ENCODE results near the gene KRTAP12-4.
"Not testable (repeated sequence)": the region's sequence is repeated elsewhere in the genome, so short reads cannot be mapped to it uniquely, and the experiment has no call there.

KRTAP12-4 gene

GRCh38 chr21:44628707-44629391, 25.6 kb downstream of the KRTAP12-4 start:
- Histone ChIP-seq H2AFZ (ENCODE audit: low read depth, low read length) (no peak overlapping the region), H3K4me3 (ENCODE audit: low read length) (no peak overlapping the region), H3K79me2 (ENCODE audit: low read length) (no peaks in the 10 kb centered on the region), H3K27ac (ENCODE audit: low read length) (no peak overlapping the region), H3K27me3 (ENCODE audit: low read depth, low read length) (no peaks in the 10 kb centered on the region), H4K20me1 (ENCODE audit: insufficient read depth, low read length) (no peaks in the 10 kb centered on the region), H3K9ac (ENCODE audit: low read length) (no peak overlapping the region), H3K4me2 (ENCODE audit: low read length) (no peak overlapping the region), H3K9me3 (ENCODE audit: insufficient read depth, low read length) (0 out of 2 replicates have a peak, but pooled peaks cover 6% of the 10 kb centered on the region), H3K4me1 (ENCODE audit: low read length) (no peaks in the 10 kb centered on the region), H3K36me3 (replicated peaks; ENCODE audit: low read depth, low read length) (no peaks in the 10 kb centered on the region)
- TF ChIP-seq CTCF (IDR thresholded peaks at IDR 0.05; ENCODE audit: low read depth, low read length), result no peak
- no peak for TF ChIP-seq EZH2phosphoT487 (IDR thresholded peaks at IDR 0.05; ENCODE audit: low read depth)

GRCh38 chr21:44627831-44628233, 26.6 kb downstream of the KRTAP12-4 start:
- H3K27me3 ChIP-seq (ENCODE audit: low read depth, low read length); H2AFZ ChIP-seq (ENCODE audit: low read depth, low read length); H3K9ac ChIP-seq (ENCODE audit: low read length); H3K4me1 ChIP-seq (ENCODE audit: low read length); H3K9me3 ChIP-seq (ENCODE audit: insufficient read depth, low read length); H3K27ac ChIP-seq (ENCODE audit: low read length); H3K4me3 ChIP-seq (ENCODE audit: low read length); H3K79me2 ChIP-seq (ENCODE audit: low read length); H4K20me1 ChIP-seq (ENCODE audit: insufficient read depth, low read length); H3K4me2 ChIP-seq (ENCODE audit: low read length); H3K36me3 ChIP-seq (replicated peaks; ENCODE audit: low read depth, low read length): not testable (repeated sequence)

- not testable (repeated sequence) for H3K4me3 ChIP-seq (ENCODE audit: low read length); H3K27me3 ChIP-seq (ENCODE audit: low read depth, low read length); H3K36me3 ChIP-seq (replicated peaks; ENCODE audit: low read depth, low read length); H2AFZ ChIP-seq (ENCODE audit: low read depth, low read length); H3K79me2 ChIP-seq (ENCODE audit: low read length); H3K9ac ChIP-seq (ENCODE audit: low read length); H3K27ac ChIP-seq (ENCODE audit: low read length); H3K4me1 ChIP-seq (ENCODE audit: low read length); H4K20me1 ChIP-seq (ENCODE audit: insufficient read depth, low read length); H3K9me3 ChIP-seq (ENCODE audit: insufficient read depth, low read length); H3K4me2 ChIP-seq (ENCODE audit: low read length)
Measured at GRCh38 chr21:44627181-44627822, 27.2 kb downstream of the KRTAP12-4 start.

GRCh38 chr21:44626673-44627143, 27.8 kb downstream of the KRTAP12-4 start, which contains the start of gene KRTAP10-9:
KRTAP10-9 (plus strand) TSS chr21:44627093; CDS start chr21:44627172, 79 bp downstream.
- Histone ChIP-seq H3K4me2 (ENCODE audit: low read length) (no peak within 1 kb of the TSS), H3K79me2 (ENCODE audit: low read length) (no peaks in the 10 kb centered on the region), H3K36me3 (replicated peaks; ENCODE audit: low read depth, low read length) (no peaks in the 10 kb centered on the region), H2AFZ (ENCODE audit: low read depth, low read length) (no peak within 1 kb of the TSS), H3K9me3 (ENCODE audit: insufficient read depth, low read length) (0 out of 2 replicates have a peak, but pooled peaks cover 6% of the 10 kb centered on the region), H3K9ac (ENCODE audit: low read length) (no peak within 1 kb of the TSS), H3K4me1 (ENCODE audit: low read length) (no peaks in the 10 kb centered on the region), H3K27ac (ENCODE audit: low read length) (no peak within 1 kb of the TSS), H4K20me1 (ENCODE audit: insufficient read depth, low read length) (no peaks in the 10 kb centered on the region), H3K27me3 (ENCODE audit: low read depth, low read length) (no peaks in the 10 kb centered on the region), H3K4me3 (ENCODE audit: low read length) (no peak within 1 kb of the TSS)
- TF ChIP-seq CTCF (IDR thresholded peaks at IDR 0.05; ENCODE audit: low read depth, low read length) (no peak), EZH2phosphoT487 (IDR thresholded peaks at IDR 0.05; ENCODE audit: low read depth) (no peak)

GRCh38 chr21:44626262-44626661, 28.2 kb downstream of the KRTAP12-4 start:
- Histone ChIP-seq H3K9me3 (ENCODE audit: insufficient read depth, low read length) (0 out of 2 replicates have a peak, but pooled peaks cover 6% of the 10 kb centered on the region), H3K36me3 (replicated peaks; ENCODE audit: low read depth, low read length) (no peaks in the 10 kb centered on the region), H3K27ac (ENCODE audit: low read length) (no peak overlapping the region), H3K4me3 (ENCODE audit: low read length) (no peak overlapping the region), H3K4me1 (ENCODE audit: low read length) (no peaks in the 10 kb centered on the region), H3K79me2 (ENCODE audit: low read length) (no peaks in the 10 kb centered on the region), H3K9ac (ENCODE audit: low read length) (no peak overlapping the region), H3K27me3 (ENCODE audit: low read depth, low read length) (no peaks in the 10 kb centered on the region), H2AFZ (ENCODE audit: low read depth, low read length) (no peak overlapping the region), H3K4me2 (ENCODE audit: low read length) (no peak overlapping the region), H4K20me1 (ENCODE audit: insufficient read depth, low read length) (no peaks in the 10 kb centered on the region)
- no peak for TF ChIP-seq CTCF (IDR thresholded peaks at IDR 0.05; ENCODE audit: low read depth, low read length)
- no peak for TF ChIP-seq EZH2phosphoT487 (IDR thresholded peaks at IDR 0.05; ENCODE audit: low read depth)

Data from OCI-LY3 (cell line).